ENCODE results near the gene CCN2.

CCN2 gene

DNA sequence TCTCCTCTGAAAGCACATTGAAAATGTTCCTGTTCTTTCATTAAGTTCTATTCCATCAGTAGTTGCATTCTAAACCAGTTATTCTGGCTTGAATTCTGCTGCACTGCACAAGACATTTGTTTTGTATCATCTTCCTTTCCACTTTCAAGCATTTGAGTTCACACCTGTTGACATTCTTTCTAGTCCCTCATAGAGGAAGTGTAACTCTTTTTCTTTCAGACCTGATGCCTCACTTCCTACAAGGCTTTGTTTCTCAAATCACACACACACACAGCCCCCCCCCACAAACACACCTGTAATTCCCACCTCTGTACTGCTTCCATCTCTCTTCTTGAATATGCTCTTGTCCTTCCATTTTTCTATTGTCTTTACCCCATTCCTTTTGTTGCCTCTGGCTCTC, 50.9 kb downstream of the CCN2 start:
- CTCF ChIA-PET = interaction anchor here (1.0 to 1.7 kb wide), 3 partner anchors 10 to 205 kb away, joined by 3 to 5 read pairs (median 5); no protein-coding TSS in a partner anchor
- TF ChIP-seq CTCF (IDR thresholded peaks at IDR 0.05; ENCODE audit: control extremely low read depth, extremely low read depth, low read depth, missing control alignments) = no peak
- no peak for DNase-seq (ENCODE audit: extremely low spot score)
- POLR2A ChIA-PET = no interaction called here

- ChIA-PET POLR2A (no interaction called here), CTCF (no interaction called here)
- no peak for DNase-seq (ENCODE audit: extremely low spot score)
- TF ChIP-seq CTCF (IDR thresholded peaks at IDR 0.05; ENCODE audit: control extremely low read depth, extremely low read depth, low read depth, missing control alignments) = no peak
Measured at GRCh38 chr6:131898718-131899117, 52.5 kb downstream of the CCN2 start.

Measured in GM10248 (cell line).